Measurements from ENCODE around the gene TLCD3B.
A peak's percentile ranks its signal among the peaks of the same experiment; 100 is the strongest.

The TLCD3B gene

GRCh38 chr16:29984764-29985147 is 46.3 kb downstream of the TLCD3B start:
- no peak for TF ChIP-seq CTCF (IDR thresholded peaks at IDR 0.05; ENCODE audit: poor library complexity, severe bottlenecking)
- no peaks in the 10 kb centered on the region for H3K9me3 ChIP-seq (ENCODE audit: severe bottlenecking)
- no peaks in the 10 kb centered on the region for H3K27me3 ChIP-seq (ENCODE audit: insufficient read depth, poor library complexity, severe bottlenecking)
- H3K27ac ChIP-seq (ENCODE audit: poor library complexity, severe bottlenecking) = no peak overlapping the region
- H3K4me3 ChIP-seq (ENCODE audit: severe bottlenecking) = no peak overlapping the region
- DNase-seq (ENCODE audit: low spot score) = no peak
- no peak for ATAC-seq (ENCODE audit: low read depth)
- peaks cover 93% of the 10 kb centered on the region for H3K36me3 ChIP-seq (ENCODE audit: low read depth)
- no peaks in the 10 kb centered on the region for H3K4me1 ChIP-seq (ENCODE audit: insufficient read depth, poor library complexity, severe bottlenecking)

DNA sequence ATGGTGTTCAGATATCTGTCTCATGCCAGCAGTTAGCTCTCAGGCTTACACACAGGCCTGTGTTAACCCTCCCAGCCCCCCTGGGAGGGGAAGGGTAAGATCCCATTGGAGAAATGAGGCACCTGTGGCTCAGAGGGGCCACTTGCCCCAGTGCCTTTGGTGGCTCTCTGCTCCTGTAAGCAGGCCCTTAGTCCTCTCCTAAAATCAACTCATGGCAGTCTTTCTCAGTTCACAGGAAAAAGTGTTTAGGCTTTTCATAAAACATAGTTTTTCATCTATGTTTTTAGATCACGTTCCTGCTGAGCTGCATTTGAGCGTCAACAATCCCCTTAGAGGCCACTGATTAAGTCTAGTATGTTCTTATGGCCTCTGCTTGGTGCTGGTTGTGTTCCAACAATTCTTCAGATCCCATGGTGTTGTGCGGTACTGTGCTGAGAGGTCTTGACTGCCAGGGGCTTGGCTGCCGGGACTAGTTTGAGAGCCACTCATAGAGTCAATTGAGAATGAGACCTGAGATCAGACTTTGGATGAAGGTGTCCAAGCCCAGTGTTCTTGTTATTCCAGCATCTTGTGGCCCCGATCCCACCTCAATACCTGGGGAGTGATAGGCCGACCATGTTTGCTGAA is 46.8 kb downstream of the TLCD3B start:
- no peak overlapping the region for H3K4me3 ChIP-seq (ENCODE audit: severe bottlenecking)
- H3K9me3 ChIP-seq (ENCODE audit: severe bottlenecking) = no peaks in the 10 kb centered on the region
- DNase-seq (ENCODE audit: low spot score) (peak; percentile 26), ATAC-seq (ENCODE audit: low read depth) (no peak)
- no peaks in the 10 kb centered on the region for H3K27me3 ChIP-seq (ENCODE audit: insufficient read depth, poor library complexity, severe bottlenecking)
- H3K27ac ChIP-seq (ENCODE audit: poor library complexity, severe bottlenecking) = no peak overlapping the region
- TF ChIP-seq CTCF (IDR thresholded peaks at IDR 0.05; ENCODE audit: poor library complexity, severe bottlenecking) = no peak
- H3K4me1 ChIP-seq (ENCODE audit: insufficient read depth, poor library complexity, severe bottlenecking) = no peaks in the 10 kb centered on the region
- peaks cover 93% of the 10 kb centered on the region for H3K36me3 ChIP-seq (ENCODE audit: low read depth)

DNA sequence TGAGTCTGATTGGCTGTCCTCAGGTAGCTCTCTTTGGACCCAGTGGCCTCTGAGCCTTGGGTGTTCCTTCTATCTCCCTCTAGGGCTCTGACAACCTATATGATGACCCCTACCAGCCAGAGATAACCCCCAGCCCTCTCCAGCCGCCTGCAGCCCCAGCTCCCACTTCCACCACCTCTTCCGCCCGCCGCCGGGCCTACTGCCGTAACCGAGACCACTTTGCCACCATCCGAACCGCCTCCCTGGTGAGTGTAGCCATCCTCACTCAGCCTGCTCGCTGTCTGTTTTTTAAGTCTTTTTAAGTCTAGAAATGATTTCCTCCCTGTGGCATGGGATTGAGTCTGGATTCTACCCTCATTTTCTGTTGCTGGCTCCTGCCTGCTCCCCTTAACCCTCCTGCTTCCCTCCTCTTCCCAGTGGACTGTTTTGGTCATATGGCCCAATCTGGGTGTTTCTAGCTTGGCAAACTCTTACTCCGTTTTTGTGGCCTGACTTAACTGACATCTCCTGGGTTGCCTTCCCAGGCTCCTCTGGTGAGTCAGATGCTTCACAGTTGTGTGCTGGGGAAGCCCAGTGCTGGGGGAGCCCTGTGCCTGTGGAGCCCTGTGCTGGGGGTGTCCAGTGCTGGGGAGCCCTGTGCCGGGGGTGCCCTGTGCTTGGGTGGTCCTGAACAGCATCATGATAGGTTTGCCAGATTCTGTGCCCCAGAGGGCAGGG is 47.5 kb downstream of the TLCD3B start:
- no peak for TF ChIP-seq CTCF (IDR thresholded peaks at IDR 0.05; ENCODE audit: poor library complexity, severe bottlenecking)
- Histone ChIP-seq H3K27me3 (ENCODE audit: insufficient read depth, poor library complexity, severe bottlenecking) (no peaks in the 10 kb centered on the region), H3K4me1 (ENCODE audit: insufficient read depth, poor library complexity, severe bottlenecking) (no peaks in the 10 kb centered on the region), H3K4me3 (ENCODE audit: severe bottlenecking) (no peak overlapping the region), H3K36me3 (ENCODE audit: low read depth) (peaks cover 93% of the 10 kb centered on the region), H3K27ac (ENCODE audit: poor library complexity, severe bottlenecking) (no peak overlapping the region), H3K9me3 (ENCODE audit: severe bottlenecking) (no peaks in the 10 kb centered on the region)
- ATAC-seq (ENCODE audit: low read depth) (no peak), DNase-seq (ENCODE audit: low spot score) (peak; percentile 35)

DNA sequence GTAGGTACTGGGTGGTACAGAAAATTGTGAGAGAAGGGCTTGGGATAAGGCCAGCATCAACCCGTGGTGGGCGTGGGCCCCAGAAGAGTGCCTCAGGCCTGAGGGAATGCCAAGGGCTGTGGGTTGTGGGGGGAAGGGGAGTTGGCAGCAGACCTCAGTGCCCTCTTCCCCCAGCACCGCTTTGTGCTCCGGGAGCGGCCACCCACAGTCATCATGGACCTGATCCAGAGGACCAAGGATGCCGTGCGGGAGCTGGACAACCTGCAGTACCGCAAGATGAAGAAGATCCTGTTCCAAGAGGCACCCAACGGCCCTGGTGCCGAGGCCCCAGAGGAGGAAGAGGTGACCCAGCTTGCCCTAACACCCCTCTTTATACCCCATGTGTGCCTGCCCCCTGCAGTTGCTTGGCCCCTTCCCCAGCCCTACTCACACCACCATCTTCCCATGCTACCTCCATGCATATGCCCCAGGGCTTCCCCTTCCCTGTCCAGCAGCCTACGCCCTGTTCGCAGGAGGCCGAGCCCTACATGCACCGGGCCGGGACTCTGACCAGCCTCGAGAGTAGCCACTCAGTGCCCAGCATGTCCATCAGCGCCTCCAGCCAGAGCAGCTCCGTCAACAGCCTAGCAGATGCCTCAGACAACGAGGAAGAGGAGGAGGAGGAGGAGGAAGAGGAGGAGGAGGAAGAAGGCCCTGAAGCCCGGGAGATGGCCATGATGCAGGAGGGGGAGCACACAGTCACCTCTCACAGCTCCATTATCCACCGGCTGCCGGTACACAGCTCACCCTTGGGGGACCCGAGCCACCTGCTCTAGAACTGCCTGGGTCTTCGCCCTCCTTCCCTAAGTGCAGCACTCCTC is 48.3 kb downstream of the TLCD3B start:
- no peak for TF ChIP-seq CTCF (IDR thresholded peaks at IDR 0.05; ENCODE audit: poor library complexity, severe bottlenecking)
- no peaks in the 10 kb centered on the region for H3K27me3 ChIP-seq (ENCODE audit: insufficient read depth, poor library complexity, severe bottlenecking)
- no peaks in the 10 kb centered on the region for H3K4me1 ChIP-seq (ENCODE audit: insufficient read depth, poor library complexity, severe bottlenecking)
- peaks cover 94% of the 10 kb centered on the region for H3K36me3 ChIP-seq (ENCODE audit: low read depth)
- H3K9me3 ChIP-seq (ENCODE audit: severe bottlenecking) = no peaks in the 10 kb centered on the region
- ATAC-seq (ENCODE audit: low read depth) (no peak), DNase-seq (ENCODE audit: low spot score) (peak; percentile 54)
- H3K27ac ChIP-seq (ENCODE audit: poor library complexity, severe bottlenecking) = no peak overlapping the region
- no peak overlapping the region for H3K4me3 ChIP-seq (ENCODE audit: severe bottlenecking)
